CD14-positive monocyte (primary cell): ENCODE measurements around the gene SLC16A7. TPM values are rescaled to one million over a fixed set of nuclear protein-coding genes. Genes with fewer than 3 reads are reported as not detected.

ENCODE experiments used
- DNase-seq, 3 donors: peaks; one replicate each; pipeline ENCODE4 v3.0.0-alpha.2; 2011 to 2022
- H2AFZ ChIP-seq: 2 replicates; pipeline ENCODE4 v1.6.0; 2012; ENCODE audit warnings: mild to moderate bottlenecking, low read depth, low read length, inconsistent platforms; ENCODE audit not compliant: insufficient read depth, poor library complexity, severe bottlenecking
- H3K27ac ChIP-seq, 2 donors: 1 replicate in 1 of 2; 2 replicates in 1 of 2; pipeline ENCODE4 v1.5.1; 2012 to 2013; ENCODE audit warnings: low read length in 2 of 2, control low read depth in 1 of 2, inconsistent platforms in 1 of 2, low read depth in 1 of 2, mild to moderate bottlenecking in 1 of 2
- H3K27me3 ChIP-seq, 2 donors: one replicate each; pipeline versions ENCODE4 v1.6.0 to v1.6.1; 2011 to 2013; ENCODE audit warnings: low read length in 2 of 2; ENCODE audit not compliant: control insufficient read depth in 2 of 2, insufficient read depth in 2 of 2
- H3K36me3 ChIP-seq, 2 donors: replicated peaks in 1 of 2; 1 replicate in 1 of 2; 2 replicates in 1 of 2; pipeline versions ENCODE4 v1.5.1 to v1.6.1; 2012 to 2013; ENCODE audit warnings: low read length in 2 of 2, control low read depth in 1 of 2, inconsistent platforms in 1 of 2, mild to moderate bottlenecking in 1 of 2; ENCODE audit not compliant: insufficient read depth in 2 of 2, control insufficient read depth in 1 of 2
- H3K4me1 ChIP-seq, 2 donors: 1 replicate in 1 of 2; 2 replicates in 1 of 2; pipeline versions ENCODE4 v1.5.1 to v1.6.1; 2012 to 2013; ENCODE audit warnings: low read length in 2 of 2, control low read depth in 1 of 2, inconsistent platforms in 1 of 2, mild to moderate bottlenecking in 1 of 2, moderate library complexity in 1 of 2; ENCODE audit not compliant: insufficient read depth in 2 of 2, control insufficient read depth in 1 of 2
- H3K4me2 ChIP-seq: replicated peaks from 2 replicates; pipeline ENCODE3; 2012; ENCODE audit warnings: low read length, moderate library complexity, mild to moderate bottlenecking; ENCODE audit not compliant: poor library complexity, severe bottlenecking; ENCODE audit errors: extremely low read depth
- H3K4me3 ChIP-seq, 3 experiments: fragments of 200-600 bp in 1 of 3; sonication (generic) in 1 of 3; replicated peaks in 1 of 3; 1 replicate in 2 of 3; 2 replicates in 1 of 3; pipeline ENCODE4 v1.5.1; 2011 to 2013; ENCODE audit warnings: low read length in 3 of 3, mild to moderate bottlenecking in 3 of 3, control low read depth in 2 of 3, low read depth in 2 of 3, inconsistent platforms in 1 of 3, moderate library complexity in 1 of 3
- H3K79me2 ChIP-seq: 2 replicates; pipeline ENCODE4 v1.6.0; 2012; ENCODE audit warnings: mild to moderate bottlenecking, control low read depth, inconsistent platforms, low read length, moderate library complexity; ENCODE audit not compliant: insufficient read depth
- H3K9ac ChIP-seq: 2 replicates; pipeline ENCODE4 v1.6.0; 2017; ENCODE audit warnings: low read length, mild to moderate bottlenecking; ENCODE audit not compliant: insufficient read depth, poor library complexity, severe bottlenecking
- H3K9me3 ChIP-seq, 2 donors: replicated peaks in 1 of 2; 1 replicate in 1 of 2; 2 replicates in 1 of 2; pipeline versions ENCODE4 v1.5.1 to v1.6.1; 2012 to 2013; ENCODE audit warnings: low read length in 2 of 2, control low read depth in 1 of 2; ENCODE audit not compliant: control insufficient read depth in 1 of 2, insufficient read depth in 1 of 2
- H4K20me1 ChIP-seq: 2 replicates; pipeline ENCODE4 v1.6.0; 2012; ENCODE audit warnings: mild to moderate bottlenecking, low read length, control low read depth, moderate library complexity; ENCODE audit not compliant: insufficient read depth
- H3K27ac Mint-ChIP-seq, 7 donors: one replicate each; pipeline ENCODE4 v1.8.0; 2020; ENCODE audit warnings: mild to moderate bottlenecking in 7 of 7, mixed read lengths in 7 of 7, moderate library complexity in 6 of 7, inconsistent platforms in 2 of 7
- H3K27me3 Mint-ChIP-seq, 3 donors: one replicate each; pipeline ENCODE4 v1.8.0; 2021 to 2022; ENCODE audit warnings: low read depth in 3 of 3, mild to moderate bottlenecking in 3 of 3, mixed read lengths in 3 of 3, moderate library complexity in 3 of 3, inconsistent platforms in 1 of 3
- H3K36me3 Mint-ChIP-seq, 2 donors: one replicate each; pipeline ENCODE4 v1.8.0; 2020; ENCODE audit warnings: mixed read lengths in 2 of 2, inconsistent platforms in 1 of 2, mild to moderate bottlenecking in 1 of 2
- H3K4me1 Mint-ChIP-seq: one replicate; pipeline ENCODE4 v1.8.0; 2020; ENCODE audit warnings: mild to moderate bottlenecking, mixed read lengths
- H3K4me3 Mint-ChIP-seq, 2 donors: one replicate each; pipeline ENCODE4 v1.8.0; 2020; ENCODE audit warnings: mild to moderate bottlenecking in 2 of 2, mixed read lengths in 2 of 2, moderate library complexity in 1 of 2
- H3K9me3 Mint-ChIP-seq, 7 donors: one replicate each; pipeline ENCODE4 v1.8.0; 2020 to 2022; ENCODE audit warnings: mixed read lengths in 7 of 7, mild to moderate bottlenecking in 6 of 7, moderate library complexity in 6 of 7, inconsistent platforms in 2 of 7
- WGBS: methylation state at CpG from one replicate; pipeline ENCODE4 v1.1.5; 2013; ENCODE audit warnings: missing lambda C conversion rate; ENCODE audit not compliant: insufficient coverage; 5-methylcytosine and 5-hydroxymethylcytosine counted together
- intact Hi-C, 2 donors: fragments of 100-400 bp; cut with micrococcal nuclease; formaldehyde crosslinking; loops; one replicate each; pipeline versions ENCODE4 v1.15.0 to v1.15.1; 2023
- polyA plus RNA-seq, 3 donors: library from polyadenylated mRNA; depleted of rRNA in 1 of 3; unstranded in 2 of 3; stranded (reverse) in 1 of 3; fragments of 300-500 nt in 2 of 3; fragments of >200 nt in 1 of 3; fragmentation: Illumina TruSeq in 2 of 3; gene quantifications; 1 replicate in 2 of 3; 2 replicates in 1 of 3; pipeline ENCODE4 v1.2.3, GENCODE V29; 2012 to 2021
- TF ChIP-seq, protein P1 (sequence below): fragments of 200-600 bp; IDR thresholded peaks from one replicate; pipeline ENCODE4 v1.8.0; 2022; ENCODE audit warnings: antibody characterized with exemption, mild to moderate bottlenecking

SLC16A7 gene
- polyA plus RNA-seq, 3 donors = 6.9 to 16.9 (median 11.8) TPM

DNA sequence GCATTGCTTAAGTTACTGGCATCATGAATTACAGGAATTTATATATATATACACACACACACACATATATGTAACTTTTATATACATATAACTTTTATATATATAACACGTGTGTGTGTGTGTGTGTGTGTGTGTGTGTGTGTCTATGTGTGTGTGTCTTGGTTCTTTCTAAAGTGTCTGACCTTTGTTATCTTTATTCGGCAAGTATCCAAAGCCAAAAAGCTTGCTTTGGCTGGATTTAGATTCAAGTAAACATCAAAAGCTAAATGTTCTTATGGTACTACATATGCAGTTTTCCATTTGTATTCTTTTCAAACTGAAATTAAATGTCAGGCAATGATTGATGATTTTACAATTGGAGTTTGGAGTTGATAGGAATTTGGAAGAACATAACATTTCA, 69.9 kb downstream of the SLC16A7 start:
- H3K9ac ChIP-seq = no peak overlapping the region
- H3K36me3 Mint-ChIP-seq = peaks cover 4 to 16% of the 10 kb centered on the region in 2 donors

DNA sequence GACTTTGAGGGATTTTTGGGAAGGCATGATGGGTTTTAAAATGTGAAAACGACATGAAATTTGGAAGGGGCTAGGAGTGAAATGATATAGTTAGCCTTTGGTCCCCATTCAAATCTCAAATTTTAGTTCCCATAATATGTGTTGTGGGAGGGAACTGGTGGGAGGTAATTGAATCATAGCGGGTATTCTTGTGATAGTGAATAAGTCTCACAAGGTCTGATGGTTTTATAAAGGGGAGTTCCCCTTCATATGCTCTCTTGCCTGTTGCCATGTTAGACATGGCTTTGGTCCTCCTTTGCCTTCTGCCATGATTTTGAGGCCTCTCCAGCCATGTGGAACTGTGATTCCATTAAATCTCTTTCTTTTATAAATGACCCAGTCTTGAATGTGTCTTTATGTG, 72.8 kb downstream of the SLC16A7 start:
- H4K20me1 ChIP-seq = no peaks in the 10 kb centered on the region
- Mint-ChIP-seq H3K9me3 (peaks cover 12 to 22% (median 16%) of the 10 kb centered on the region in 7 donors), H3K27me3 (no peaks in the 10 kb centered on the region), H3K27ac (no peak overlapping the region), H3K4me1 (no peaks in the 10 kb centered on the region), H3K36me3 (peaks cover 4 to 16% of the 10 kb centered on the region in 2 donors), H3K4me3 (no peak overlapping the region)
- no peak overlapping the region for H3K9ac ChIP-seq
- no peak overlapping the region for H2AFZ ChIP-seq
- intact Hi-C loops = no loop called here
- no peak overlapping the region for H3K27ac ChIP-seq
- no peaks in the 10 kb centered on the region for H3K36me3 ChIP-seq
- no peaks in the 10 kb centered on the region for H3K27me3 ChIP-seq
- H3K4me2 ChIP-seq = no peak overlapping the region
- DNase-seq = no peak
- peaks cover 12 to 14% of the 10 kb centered on the region in 2 donors for H3K9me3 ChIP-seq
- no peaks in the 10 kb centered on the region for H3K4me1 ChIP-seq
- no peak overlapping the region for H3K4me3 ChIP-seq
- no peaks in the 10 kb centered on the region for H3K79me2 ChIP-seq
- TF ChIP-seq, protein P1, sequence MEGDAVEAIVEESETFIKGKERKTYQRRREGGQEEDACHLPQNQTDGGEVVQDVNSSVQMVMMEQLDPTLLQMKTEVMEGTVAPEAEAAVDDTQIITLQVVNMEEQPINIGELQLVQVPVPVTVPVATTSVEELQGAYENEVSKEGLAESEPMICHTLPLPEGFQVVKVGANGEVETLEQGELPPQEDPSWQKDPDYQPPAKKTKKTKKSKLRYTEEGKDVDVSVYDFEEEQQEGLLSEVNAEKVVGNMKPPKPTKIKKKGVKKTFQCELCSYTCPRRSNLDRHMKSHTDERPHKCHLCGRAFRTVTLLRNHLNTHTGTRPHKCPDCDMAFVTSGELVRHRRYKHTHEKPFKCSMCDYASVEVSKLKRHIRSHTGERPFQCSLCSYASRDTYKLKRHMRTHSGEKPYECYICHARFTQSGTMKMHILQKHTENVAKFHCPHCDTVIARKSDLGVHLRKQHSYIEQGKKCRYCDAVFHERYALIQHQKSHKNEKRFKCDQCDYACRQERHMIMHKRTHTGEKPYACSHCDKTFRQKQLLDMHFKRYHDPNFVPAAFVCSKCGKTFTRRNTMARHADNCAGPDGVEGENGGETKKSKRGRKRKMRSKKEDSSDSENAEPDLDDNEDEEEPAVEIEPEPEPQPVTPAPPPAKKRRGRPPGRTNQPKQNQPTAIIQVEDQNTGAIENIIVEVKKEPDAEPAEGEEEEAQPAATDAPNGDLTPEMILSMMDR = no peak
- WGBS = 92% methylated on average over 2 of the region's 2 CpGs

More for the DNA sequence above, 69.9 kb downstream of the SLC16A7 start:
- no peak for DNase-seq
- H3K27ac ChIP-seq = no peak overlapping the region
- Mint-ChIP-seq H3K4me3 (no peak overlapping the region), H3K4me1 (no peaks in the 10 kb centered on the region), H3K27me3 (no peaks in the 10 kb centered on the region), H3K27ac (no peak overlapping the region), H3K9me3 (peaks cover 12 to 22% (median 16%) of the 10 kb centered on the region in 7 donors)
- no peaks in the 10 kb centered on the region for H3K79me2 ChIP-seq
- TF ChIP-seq, protein P1 = no peak
- no peaks in the 10 kb centered on the region for H3K36me3 ChIP-seq
- no CpG with 5 or more reads among the region's 2 CpGs for WGBS
- H3K27me3 ChIP-seq = no peaks in the 10 kb centered on the region
- H3K4me2 ChIP-seq = no peak overlapping the region
- intact Hi-C loops = no loop called here
- no peak overlapping the region for H3K4me3 ChIP-seq
- H3K9me3 ChIP-seq = peaks cover 12 to 14% of the 10 kb centered on the region in 2 donors
- no peak overlapping the region for H2AFZ ChIP-seq
- H4K20me1 ChIP-seq = no peaks in the 10 kb centered on the region
- H3K4me1 ChIP-seq = no peaks in the 10 kb centered on the region
